ENCODE data around the gene RPP21. TPM values are rescaled to one million over a fixed set of nuclear protein-coding genes. Genes with fewer than 3 reads are reported as not detected.

RPP21 gene
- total RNA-seq (100 to 1,000 TPM in 1 of 2 donors, 10 to 100 TPM in 1; 94.3 to 101 TPM), polyA plus RNA-seq (ENCODE audit: insufficient read depth, low read depth, low replicate concordance) (49.8 TPM)
- long read RNA-seq, donor 1, transcript RPP21-224 (5 exons, 525 nt): major isoform, 36 of 52 reads
- long read RNA-seq, donor 1, transcript RPP21-221 (4 exons, 594 nt): minor isoform, 9 of 52 reads
- long read RNA-seq, donor 1, partial matches to known transcripts: 0 of 52 reads
- long read RNA-seq, donor 1, other reads (novel, unspliced or antisense): 0 of 52 reads
- long read RNA-seq, donor 2, transcript RPP21-221 (4 exons, 594 nt): minor isoform, 6 of 32 reads
- long read RNA-seq, donor 2, transcript RPP21-224 (5 exons, 525 nt): major isoform, 25 of 32 reads
- long read RNA-seq, donor 2, partial matches to known transcripts: 0 of 32 reads
- long read RNA-seq, donor 2, other reads (novel, unspliced or antisense): 0 of 32 reads

GRCh38 chr6:30344868-30345671 lies at the start of gene RPP21:
TSS of gene RPP21 (plus strand) at chr6:30345156. CDS start at chr6:30345172, 16 bp downstream.
- peak within 1 kb of the TSS; percentile 87 to 91 for H3K4me3 ChIP-seq
- WGBS, 2 donors: 2 to 3% methylated on average over 27 to 58 of the region's 64 CpGs
- DNase-seq: peak; percentile 91
- no peaks in the 10 kb centered on the region for H3K36me3 ChIP-seq (ENCODE audit: low read depth, missing control alignments)
- no peaks in the 10 kb centered on the region for H3K27me3 ChIP-seq
- no peak for TF ChIP-seq POLR2A (IDR thresholded peaks at IDR 0.05)
- TF ChIP-seq CTCF (IDR thresholded peaks at IDR 0.05): no peak
- no peaks in the 10 kb centered on the region for H3K9me3 ChIP-seq
- intact Hi-C loops (cut with DNase I; ENCODE audit: low total_unique reads): no loop called here
- peak within 1 kb of the TSS; percentile 83 to 94 for H3K27ac ChIP-seq
- no peaks in the 10 kb centered on the region for H3K4me1 ChIP-seq

GRCh38 chr6:30295837-30296236 lies 49.1 kb upstream of the RPP21 start:
- 88 to 95% methylated on average over 2 of the region's 2 CpGs for WGBS, 2 donors
- Histone ChIP-seq H3K4me1 (no peaks in the 10 kb centered on the region), H3K27ac (no peak overlapping the region), H3K36me3 (ENCODE audit: low read depth, missing control alignments) (no peaks in the 10 kb centered on the region), H3K9me3 (no peaks in the 10 kb centered on the region), H3K4me3 (no peak overlapping the region), H3K27me3 (no peaks in the 10 kb centered on the region)
- no peak for TF ChIP-seq CTCF (IDR thresholded peaks at IDR 0.05)
- no peak for TF ChIP-seq POLR2A (IDR thresholded peaks at IDR 0.05)
- intact Hi-C loops (cut with DNase I; ENCODE audit: low total_unique reads): no loop called here
- no peak for DNase-seq

GRCh38 chr6:30304002-30304401 lies 41.0 kb upstream of the RPP21 start:
- 95 to 96% methylated on average over 2 of the region's 2 CpGs for whole genome bisulfite sequencing, 2 donors
- no peaks in the 10 kb centered on the region for H3K36me3 ChIP-seq (ENCODE audit: low read depth, missing control alignments)
- H3K27me3 ChIP-seq: no peaks in the 10 kb centered on the region
- no peaks in the 10 kb centered on the region for H3K4me1 ChIP-seq
- H3K4me3 ChIP-seq: no peak overlapping the region
- no peak for TF ChIP-seq CTCF (IDR thresholded peaks at IDR 0.05)
- no peaks in the 10 kb centered on the region for H3K9me3 ChIP-seq
- no peak for DNase-seq
- H3K27ac ChIP-seq: no peak overlapping the region
- intact Hi-C loops (cut with DNase I; ENCODE audit: low total_unique reads): no loop called here

GRCh38 chr6:30311101-30311500 lies 33.9 kb upstream of the RPP21 start:
- no peaks in the 10 kb centered on the region for H3K36me3 ChIP-seq (ENCODE audit: low read depth, missing control alignments)
- no peak for DNase-seq
- no peak overlapping the region for H3K27ac ChIP-seq
- no peak overlapping the region for H3K4me3 ChIP-seq
- H3K9me3 ChIP-seq: no peaks in the 10 kb centered on the region
- H3K27me3 ChIP-seq: no peaks in the 10 kb centered on the region
- 78 to 86% methylated on average over 3 of the region's 3 CpGs for WGBS, 2 donors
- intact Hi-C loops (cut with DNase I; ENCODE audit: low total_unique reads): no loop called here
- TF ChIP-seq POLR2A (IDR thresholded peaks at IDR 0.05): no peak
- no peak for TF ChIP-seq CTCF (IDR thresholded peaks at IDR 0.05)
- H3K4me1 ChIP-seq: no peaks in the 10 kb centered on the region

Measured in testis (tissue), 5 donors.